ENCODE data around the gene SEMA5B.

The SEMA5B gene

DNA sequence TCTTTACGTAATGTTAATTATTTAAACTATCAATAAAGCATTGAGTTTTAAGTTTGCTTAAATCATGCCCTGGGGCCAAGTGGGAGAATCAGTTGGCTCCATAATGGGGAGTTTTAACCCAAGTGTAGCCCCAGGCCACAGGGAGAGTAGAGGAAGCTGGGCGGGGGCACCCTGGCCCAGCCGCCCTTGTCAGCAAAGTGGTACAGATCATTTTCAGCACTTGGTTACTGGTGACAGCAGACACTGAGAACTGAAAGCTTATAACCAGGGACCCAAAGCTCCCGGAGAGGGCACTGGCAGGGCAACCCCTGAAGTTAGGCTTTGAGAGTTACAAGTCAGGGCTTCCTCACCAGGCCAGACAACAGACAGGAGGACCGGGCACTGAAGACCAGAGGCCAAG lies 90.6 kb downstream of the SEMA5B start:
- TF ChIP-seq, protein P1, sequence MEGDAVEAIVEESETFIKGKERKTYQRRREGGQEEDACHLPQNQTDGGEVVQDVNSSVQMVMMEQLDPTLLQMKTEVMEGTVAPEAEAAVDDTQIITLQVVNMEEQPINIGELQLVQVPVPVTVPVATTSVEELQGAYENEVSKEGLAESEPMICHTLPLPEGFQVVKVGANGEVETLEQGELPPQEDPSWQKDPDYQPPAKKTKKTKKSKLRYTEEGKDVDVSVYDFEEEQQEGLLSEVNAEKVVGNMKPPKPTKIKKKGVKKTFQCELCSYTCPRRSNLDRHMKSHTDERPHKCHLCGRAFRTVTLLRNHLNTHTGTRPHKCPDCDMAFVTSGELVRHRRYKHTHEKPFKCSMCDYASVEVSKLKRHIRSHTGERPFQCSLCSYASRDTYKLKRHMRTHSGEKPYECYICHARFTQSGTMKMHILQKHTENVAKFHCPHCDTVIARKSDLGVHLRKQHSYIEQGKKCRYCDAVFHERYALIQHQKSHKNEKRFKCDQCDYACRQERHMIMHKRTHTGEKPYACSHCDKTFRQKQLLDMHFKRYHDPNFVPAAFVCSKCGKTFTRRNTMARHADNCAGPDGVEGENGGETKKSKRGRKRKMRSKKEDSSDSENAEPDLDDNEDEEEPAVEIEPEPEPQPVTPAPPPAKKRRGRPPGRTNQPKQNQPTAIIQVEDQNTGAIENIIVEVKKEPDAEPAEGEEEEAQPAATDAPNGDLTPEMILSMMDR (IDR thresholded peaks at IDR 0.05; ENCODE audit: borderline replicate concordance, insufficient read depth, low read depth, low read length) = no peak
- H3K4me3 ChIP-seq (ENCODE audit: low read depth, low read length) = no peak overlapping the region

DNA sequence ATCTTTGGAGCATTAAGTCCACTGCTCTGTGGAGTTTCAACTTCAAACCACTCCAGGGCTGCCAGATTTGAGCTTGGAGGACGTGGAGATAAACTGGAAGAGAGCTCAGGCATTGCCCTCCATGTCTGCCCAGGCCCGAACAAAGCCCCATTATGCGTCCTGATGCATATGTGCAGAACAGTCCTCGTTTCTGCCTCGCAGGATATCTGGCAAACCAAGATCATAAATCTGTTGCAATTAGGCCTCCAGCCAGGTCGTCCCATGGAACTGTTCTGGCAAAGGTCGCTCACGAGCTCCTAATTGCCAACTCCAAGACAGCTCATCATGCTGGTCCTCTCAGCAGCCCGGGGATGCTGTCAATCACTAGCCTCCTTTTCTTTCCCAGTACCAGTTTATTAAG lies 91.2 kb downstream of the SEMA5B start:
- TF ChIP-seq, protein P1 (IDR thresholded peaks at IDR 0.05; ENCODE audit: borderline replicate concordance, insufficient read depth, low read depth, low read length) = no peak
- H3K4me3 ChIP-seq (ENCODE audit: low read depth, low read length) = no peak overlapping the region

- TF ChIP-seq, protein P1 (IDR thresholded peaks at IDR 0.05; ENCODE audit: borderline replicate concordance, insufficient read depth, low read depth, low read length) = no peak
- no peak overlapping the region for H3K4me3 ChIP-seq (ENCODE audit: low read depth, low read length)
Observed at GRCh38 chr3:122934251-122934650, 93.3 kb downstream of the SEMA5B start.

GRCh38 chr3:122932251-122932967 lies 95.2 kb downstream of the SEMA5B start:
- TF ChIP-seq, protein P1 (IDR thresholded peaks at IDR 0.05; ENCODE audit: borderline replicate concordance, insufficient read depth, low read depth, low read length) = no peak
- no peak overlapping the region for H3K4me3 ChIP-seq (ENCODE audit: low read depth, low read length)

DNA sequence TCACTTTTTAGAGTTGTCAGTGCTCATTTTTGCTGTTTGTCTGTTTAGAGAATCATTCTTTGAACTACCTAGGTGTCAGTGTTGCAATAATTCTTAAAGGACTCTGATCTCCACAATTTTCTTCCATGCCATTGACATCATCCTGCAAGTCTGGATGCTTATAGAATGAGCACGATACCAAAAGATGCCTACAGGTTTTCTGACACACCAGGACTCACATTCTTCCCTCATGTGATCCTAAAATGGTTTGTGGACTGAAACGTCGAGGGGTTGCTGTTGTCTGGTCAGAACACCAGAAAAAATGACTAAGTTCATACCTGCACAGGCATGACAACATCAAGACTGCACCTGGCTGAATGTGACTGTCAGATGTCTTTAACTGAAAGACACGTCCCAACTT lies 95.9 kb downstream of the SEMA5B start:
- H3K4me3 ChIP-seq (ENCODE audit: low read depth, low read length) = no peak overlapping the region
- TF ChIP-seq, protein P1 (IDR thresholded peaks at IDR 0.05; ENCODE audit: borderline replicate concordance, insufficient read depth, low read depth, low read length) = no peak

GRCh38 chr3:122930063-122930997 lies 97.2 kb downstream of the SEMA5B start:
- H3K4me3 ChIP-seq (ENCODE audit: low read depth, low read length) = no peak overlapping the region

More at GRCh38 chr3:122930063-122930997, 97.2 kb downstream of the SEMA5B start:
- TF ChIP-seq, protein P1 (IDR thresholded peaks at IDR 0.05; ENCODE audit: borderline replicate concordance, insufficient read depth, low read depth, low read length) = no peak
